Left lung (tissue), 8 donors: Measurements from ENCODE around the gene NOCT. TPM values are rescaled to one million over a fixed set of nuclear protein-coding genes. Genes with fewer than 3 reads are reported as not detected.

Experiments
- polyA plus RNA-seq, 6 donors: library from polyadenylated mRNA; unstranded; fragments of 120-200 nt; gene quantifications; one replicate each; pipeline ENCODE4 v1.2.1, GENCODE V29; 2013; ENCODE audit not compliant: insufficient read length in 6 of 6
- total RNA-seq, 2 donors: library from RNA; stranded (reverse); fragmentation: NEBNext Ultra II Directional; extraction: Animal tissue kit (Norgen Biotek cat#: 25700); gene quantifications; one replicate each; pipeline ENCODE4 v1.2.1, GENCODE V29; 2021
- donor health status: DM: no; HTN: yes; CAD: no.
- donor health status: DM: no; HTN: no; CAD: no.

Gene NOCT
- total and polyA plus RNA-seq, 8 donors: 2.7 to 11.9 (median 3.5) TPM

Other genes with a start within 250 kb of the NOCT start
- 10 to 100 TPM; 37.3 to 42.6 TPM for gene ELF2, start 161.4 kb downstream of the NOCT start, total RNA-seq
- 10 to 100 TPM; 67.9 to 82.6 (median 72.9) TPM for gene ELF2, start 161.4 kb downstream of the NOCT start, polyA plus RNA-seq